AG09319 (cell line): ENCODE measurements around the gene BARX1.
"Not testable (repeated sequence)": the region's sequence is repeated elsewhere in the genome, so short reads cannot be mapped to it uniquely, and the experiment has no call there.

ENCODE experiments used
- DNase-seq: peaks from one replicate; pipeline ENCODE4 v3.0.0-alpha.2; 2010; ENCODE audit warnings: low read depth; ENCODE audit errors: extremely low read depth
- TF ChIP-seq, protein P1 (sequence below): IDR thresholded peaks from 2 replicates; pipeline ENCODE4 v1.5.1; 2011; ENCODE audit warnings: low read depth, mild to moderate bottlenecking, inconsistent platforms, low read length, moderate library complexity

The BARX1 gene

DNA sequence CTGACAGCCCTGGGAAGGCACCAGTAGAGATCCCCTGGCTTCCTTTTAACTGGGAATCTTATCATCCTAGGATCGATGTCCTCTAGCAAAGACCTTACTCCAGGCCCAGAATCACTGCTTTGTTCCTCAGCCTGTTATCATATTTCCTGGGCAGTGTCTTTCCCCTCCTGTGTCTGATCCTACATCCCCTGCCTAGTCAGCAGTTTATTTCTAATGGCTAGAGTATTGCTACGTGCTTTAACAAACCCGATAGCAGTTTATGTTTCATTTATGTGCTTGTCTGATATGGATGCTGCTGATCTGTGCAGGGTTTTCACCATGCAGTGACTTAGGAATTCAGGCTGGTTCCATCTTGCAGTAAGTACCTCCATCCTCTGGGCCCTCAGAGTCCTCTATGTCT lies 20.9 kb upstream of the BARX1 start:
- TF ChIP-seq, protein P1, sequence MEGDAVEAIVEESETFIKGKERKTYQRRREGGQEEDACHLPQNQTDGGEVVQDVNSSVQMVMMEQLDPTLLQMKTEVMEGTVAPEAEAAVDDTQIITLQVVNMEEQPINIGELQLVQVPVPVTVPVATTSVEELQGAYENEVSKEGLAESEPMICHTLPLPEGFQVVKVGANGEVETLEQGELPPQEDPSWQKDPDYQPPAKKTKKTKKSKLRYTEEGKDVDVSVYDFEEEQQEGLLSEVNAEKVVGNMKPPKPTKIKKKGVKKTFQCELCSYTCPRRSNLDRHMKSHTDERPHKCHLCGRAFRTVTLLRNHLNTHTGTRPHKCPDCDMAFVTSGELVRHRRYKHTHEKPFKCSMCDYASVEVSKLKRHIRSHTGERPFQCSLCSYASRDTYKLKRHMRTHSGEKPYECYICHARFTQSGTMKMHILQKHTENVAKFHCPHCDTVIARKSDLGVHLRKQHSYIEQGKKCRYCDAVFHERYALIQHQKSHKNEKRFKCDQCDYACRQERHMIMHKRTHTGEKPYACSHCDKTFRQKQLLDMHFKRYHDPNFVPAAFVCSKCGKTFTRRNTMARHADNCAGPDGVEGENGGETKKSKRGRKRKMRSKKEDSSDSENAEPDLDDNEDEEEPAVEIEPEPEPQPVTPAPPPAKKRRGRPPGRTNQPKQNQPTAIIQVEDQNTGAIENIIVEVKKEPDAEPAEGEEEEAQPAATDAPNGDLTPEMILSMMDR, result no peak
- DNase-seq, result no peak

DNA sequence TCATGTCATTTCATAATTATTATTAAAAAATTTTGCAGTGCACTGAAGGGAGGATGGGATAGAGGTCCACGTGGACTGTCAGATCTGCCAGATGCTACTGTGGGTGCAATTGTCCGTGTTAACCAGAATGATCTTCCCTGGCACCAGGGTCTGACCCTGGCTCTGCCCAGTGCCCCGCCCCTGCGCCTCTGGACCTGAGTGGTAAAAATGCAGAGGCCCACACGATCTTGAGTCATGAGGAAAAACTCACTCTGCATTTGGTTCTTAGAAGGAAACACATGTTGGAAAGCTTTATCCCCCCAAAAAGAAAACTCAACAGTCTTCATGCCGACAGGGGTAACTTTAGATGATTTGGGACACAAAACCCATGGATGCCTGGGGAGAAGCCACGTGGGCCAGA lies 20.1 kb upstream of the BARX1 start:
- no peak for DNase-seq
- TF ChIP-seq, protein P1, result no peak

DNA sequence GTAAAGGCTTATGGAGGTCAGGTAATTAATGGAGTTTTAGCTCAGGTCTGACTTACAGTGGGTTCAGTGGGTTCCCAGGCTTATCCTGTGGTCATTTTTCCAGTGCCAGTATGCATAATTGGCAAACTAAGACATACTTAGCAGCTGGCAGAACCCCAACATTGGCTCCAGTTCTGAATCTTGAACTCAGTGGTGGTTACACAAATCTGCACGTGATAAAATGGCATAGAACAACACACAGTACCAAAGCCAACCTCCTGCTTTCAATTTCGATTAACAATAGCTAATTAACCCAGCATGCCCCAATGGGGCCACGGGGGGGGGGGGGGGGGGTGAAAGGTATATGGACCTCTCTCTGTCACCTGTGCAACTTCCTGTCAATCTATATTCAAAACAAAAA lies 19.0 kb upstream of the BARX1 start:
- DNase-seq, result no peak
- TF ChIP-seq, protein P1, result no peak

DNA sequence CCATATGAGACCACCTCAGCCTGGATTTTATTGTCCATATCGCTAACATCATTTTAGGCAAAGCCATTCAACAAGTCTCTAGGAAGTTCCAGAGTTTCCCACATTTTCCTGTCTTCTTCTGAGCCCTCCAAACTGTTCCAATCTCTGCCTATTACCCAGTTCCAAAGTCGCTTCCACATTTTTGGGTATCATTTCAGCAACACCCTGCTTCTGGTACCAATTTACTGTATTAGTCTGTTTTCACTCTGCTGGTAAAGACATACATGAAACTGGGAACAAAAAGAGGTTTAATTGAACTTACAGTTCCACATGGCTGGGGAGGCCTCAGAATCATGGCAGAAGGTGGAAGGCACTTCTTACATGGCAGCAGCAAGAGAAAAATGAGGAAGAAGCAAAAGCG lies 17.5 kb upstream of the BARX1 start:
- DNase-seq, result not testable (repeated sequence)

DNA sequence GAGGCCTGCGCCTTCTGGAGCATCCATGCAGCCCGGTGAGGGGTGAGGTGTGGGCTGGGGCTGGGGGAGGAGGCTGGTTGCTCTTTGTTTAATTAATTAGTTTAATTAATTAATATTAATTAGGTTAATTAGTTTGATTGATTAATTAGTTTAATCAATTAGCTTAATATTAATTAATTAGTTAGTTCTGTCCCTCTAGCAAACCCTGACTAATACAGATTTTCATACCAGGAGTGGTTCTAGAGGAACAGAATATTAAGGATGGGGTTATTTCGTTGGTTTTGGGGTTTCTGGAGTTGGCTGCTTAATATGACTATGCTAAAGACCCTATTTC lies 14.1 kb upstream of the BARX1 start:
- TF ChIP-seq, protein P1, result no peak
- no peak for DNase-seq

DNA sequence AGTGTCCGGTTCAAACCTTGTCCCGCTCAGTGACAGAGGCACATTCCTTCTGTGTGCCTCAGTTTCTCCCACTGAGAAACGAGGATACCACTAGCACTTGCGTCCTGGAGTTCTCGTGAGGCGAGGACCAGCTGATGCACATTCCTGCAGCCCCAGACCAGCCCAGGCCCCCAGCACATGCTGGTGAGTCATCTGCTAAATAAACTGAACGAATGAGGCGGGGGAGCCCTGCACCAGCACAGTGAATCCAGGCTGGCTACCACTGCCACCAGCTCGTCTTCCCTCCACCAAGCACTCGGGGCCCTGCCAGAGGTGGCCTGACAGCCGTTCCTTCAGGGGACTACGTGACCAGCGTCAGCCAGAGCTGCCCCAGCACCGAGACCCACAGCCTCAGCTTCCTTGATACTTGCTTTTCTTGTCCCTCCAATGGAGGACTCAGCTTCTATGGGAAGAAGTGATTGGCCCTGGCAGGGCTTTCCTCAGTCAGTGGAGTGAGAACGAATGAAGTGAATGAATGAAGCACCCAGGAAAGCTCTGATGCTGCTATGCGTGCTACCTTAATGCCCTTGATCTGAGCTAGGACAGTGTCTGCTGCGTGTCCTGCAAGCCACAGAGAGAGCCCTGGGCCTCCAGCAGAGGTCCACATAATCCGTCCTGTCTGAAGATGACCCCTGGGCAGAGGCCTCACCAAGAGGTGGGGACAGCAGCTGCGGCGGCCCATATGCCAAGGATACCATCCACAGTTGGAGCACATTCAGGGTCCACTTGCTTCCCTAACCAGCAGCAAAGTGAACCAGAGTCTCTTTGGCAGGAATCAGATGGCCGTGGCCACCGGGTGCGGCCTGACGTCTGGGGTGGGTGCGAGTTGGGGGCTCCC lies 13.5 kb upstream of the BARX1 start:
- no peak for DNase-seq
- TF ChIP-seq, protein P1, result no peak

DNA sequence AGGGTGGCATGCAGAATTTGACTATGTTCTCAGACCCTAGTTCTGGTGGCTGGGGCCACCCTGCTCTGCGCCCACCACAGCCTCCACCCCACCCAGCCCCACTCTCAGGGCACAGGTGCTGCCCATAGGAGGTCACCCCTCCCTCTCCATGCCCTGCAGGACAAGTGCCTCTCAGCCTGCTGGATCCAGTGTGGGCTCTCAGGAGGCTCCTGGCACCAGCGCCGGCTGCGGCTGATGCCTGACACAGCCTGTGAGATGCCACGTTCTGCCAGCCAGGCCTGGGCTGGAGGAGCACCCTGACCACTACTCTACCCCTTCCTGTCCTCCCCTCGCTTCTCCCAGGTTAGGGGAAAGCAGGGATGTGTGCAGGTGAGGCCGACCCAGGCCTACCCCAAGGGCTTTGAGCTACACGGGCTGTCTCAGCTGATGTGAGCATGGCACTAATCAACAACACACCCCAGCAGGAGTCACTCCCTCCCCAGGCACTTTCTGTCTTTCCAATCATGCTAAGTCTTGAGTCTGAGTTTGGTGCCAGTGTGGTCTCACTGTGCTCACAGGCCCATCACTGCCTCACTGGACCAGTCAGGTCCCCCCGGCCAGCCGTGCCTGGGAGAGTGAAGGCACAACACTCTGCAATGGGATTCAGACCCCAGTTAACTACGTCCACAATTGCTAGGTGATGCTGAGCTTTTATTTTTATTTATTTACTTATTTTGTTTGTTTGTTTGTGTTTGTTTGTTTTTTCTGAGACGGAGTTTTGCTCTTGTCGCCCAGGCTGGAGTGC lies 12.1 kb upstream of the BARX1 start:
- TF ChIP-seq, protein P1, result no peak

More for the DNA sequence above, 12.1 kb upstream of the BARX1 start:
- DNase-seq, result no peak
